HG02759 (cell line): Measurements from ENCODE around the gene MAP1B.

ENCODE experiments used
- ATAC-seq: cut with Tn5 transposase; IDR thresholded peaks from one replicate; pipeline ENCODE4 v1.9.1; 2021; ENCODE audit warnings: mild to moderate bottlenecking, moderate library complexity; ENCODE audit not compliant: unreplicated experiment

Gene MAP1B

DNA sequence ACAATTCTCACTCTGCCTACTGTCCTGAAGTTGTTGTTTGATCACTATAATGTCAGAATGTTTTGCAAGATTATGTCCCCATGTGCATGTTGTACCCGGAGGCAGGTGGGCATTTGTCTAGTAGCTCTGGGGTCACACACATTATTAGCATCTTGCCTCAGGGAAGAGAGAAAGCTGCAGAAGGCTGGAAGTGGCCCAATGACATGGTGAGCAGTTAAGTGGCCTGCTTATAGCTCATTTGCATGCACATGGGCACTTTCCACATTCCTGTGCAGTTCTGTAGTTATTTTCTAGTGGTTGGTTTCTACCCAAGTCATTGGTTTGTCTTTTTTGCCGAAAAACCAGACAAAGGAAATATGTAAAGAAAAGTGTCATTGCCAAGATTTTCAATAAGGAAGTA lies 80.9 kb downstream of the MAP1B start:
- no peak for ATAC-seq

DNA sequence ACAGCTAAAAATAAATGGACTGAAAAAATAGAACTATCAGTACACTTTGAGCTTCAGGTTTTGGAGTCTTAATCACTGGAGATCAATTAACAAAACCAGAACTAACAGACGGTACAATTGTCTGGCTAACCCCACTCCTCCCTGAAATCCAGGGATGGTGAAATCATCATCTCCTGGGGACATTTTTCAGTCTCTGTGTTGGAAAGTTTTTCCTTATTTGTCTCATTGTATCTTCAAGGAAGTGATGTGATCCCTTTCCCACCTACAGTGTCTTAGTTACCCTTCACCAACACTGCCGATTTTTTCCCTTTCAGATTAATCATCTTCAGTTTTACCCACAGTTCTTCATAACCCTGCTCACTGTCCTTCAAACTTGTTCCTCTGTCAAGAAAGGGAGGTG lies 81.9 kb downstream of the MAP1B start:
- no peak for ATAC-seq

DNA sequence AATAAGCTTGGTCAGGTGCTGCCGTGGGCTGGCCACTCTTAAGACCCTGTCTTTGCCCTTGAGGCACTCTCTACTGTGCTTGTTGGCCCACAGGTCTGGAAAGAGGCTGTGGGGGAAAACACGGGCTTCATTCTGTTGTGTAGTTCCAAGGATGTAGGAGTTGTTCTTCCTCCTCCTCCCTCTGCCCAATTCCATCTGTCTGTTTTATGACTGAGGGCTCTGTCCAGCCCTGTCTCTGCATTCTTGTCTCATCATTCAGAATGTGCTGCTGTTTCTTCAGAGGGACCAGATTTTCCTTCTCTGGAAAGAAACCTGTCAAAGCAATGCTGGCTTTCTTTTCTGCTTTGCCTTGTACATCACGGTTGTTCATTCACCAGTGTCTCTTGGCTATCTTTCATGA lies 84.1 kb downstream of the MAP1B start:
- ATAC-seq: no peak

DNA sequence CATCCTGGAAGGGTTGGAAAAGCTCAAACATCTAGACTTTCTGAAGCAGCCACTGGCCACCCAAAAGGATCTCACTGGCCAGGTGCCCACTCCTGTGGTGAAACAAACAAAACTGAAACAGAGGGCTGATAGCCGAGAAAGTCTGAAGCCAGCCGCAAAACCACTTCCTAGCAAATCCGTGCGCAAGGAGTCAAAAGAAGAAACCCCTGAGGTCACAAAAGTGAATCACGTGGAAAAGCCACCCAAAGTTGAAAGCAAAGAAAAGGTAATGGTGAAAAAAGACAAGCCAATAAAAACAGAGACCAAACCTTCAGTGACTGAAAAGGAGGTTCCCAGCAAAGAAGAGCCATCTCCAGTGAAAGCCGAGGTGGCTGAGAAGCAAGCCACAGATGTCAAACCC lies 87.6 kb downstream of the MAP1B start:
- ATAC-seq: peak; percentile 79

DNA sequence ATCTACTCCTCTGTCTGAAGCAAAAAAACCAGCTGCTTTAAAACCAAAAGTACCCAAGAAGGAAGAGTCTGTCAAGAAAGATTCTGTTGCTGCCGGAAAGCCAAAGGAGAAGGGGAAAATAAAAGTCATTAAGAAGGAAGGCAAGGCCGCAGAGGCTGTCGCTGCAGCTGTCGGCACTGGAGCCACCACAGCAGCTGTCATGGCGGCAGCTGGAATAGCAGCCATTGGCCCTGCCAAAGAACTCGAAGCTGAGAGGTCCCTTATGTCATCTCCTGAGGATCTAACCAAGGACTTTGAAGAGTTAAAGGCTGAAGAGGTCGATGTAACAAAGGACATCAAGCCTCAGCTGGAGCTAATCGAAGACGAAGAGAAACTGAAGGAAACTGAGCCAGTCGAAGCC lies 88.3 kb downstream of the MAP1B start:
- no peak for ATAC-seq

DNA sequence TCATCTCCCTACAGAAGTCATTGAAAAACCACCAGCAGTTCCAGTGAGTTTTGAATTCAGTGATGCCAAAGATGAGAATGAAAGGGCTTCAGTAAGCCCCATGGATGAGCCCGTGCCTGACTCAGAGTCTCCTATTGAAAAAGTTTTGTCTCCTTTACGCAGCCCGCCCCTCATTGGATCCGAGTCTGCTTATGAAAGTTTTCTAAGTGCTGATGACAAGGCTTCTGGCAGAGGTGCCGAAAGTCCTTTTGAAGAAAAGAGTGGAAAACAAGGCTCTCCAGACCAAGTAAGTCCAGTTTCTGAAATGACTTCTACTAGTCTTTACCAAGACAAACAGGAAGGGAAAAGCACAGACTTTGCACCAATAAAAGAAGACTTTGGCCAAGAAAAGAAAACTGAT lies 90.1 kb downstream of the MAP1B start:
- no peak for ATAC-seq

DNA sequence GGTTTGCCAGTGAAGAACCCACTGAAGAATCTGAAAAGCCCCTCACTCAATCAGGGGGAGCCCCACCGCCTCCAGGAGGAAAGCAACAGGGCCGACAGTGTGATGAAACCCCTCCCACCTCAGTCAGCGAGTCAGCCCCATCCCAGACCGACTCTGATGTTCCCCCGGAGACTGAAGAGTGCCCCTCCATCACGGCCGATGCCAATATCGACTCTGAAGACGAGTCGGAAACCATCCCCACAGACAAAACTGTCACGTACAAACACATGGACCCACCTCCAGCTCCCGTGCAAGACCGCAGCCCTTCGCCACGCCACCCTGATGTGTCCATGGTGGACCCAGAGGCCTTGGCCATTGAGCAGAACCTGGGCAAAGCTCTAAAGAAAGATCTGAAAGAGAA lies 92.4 kb downstream of the MAP1B start:
- ATAC-seq: no peak

DNA sequence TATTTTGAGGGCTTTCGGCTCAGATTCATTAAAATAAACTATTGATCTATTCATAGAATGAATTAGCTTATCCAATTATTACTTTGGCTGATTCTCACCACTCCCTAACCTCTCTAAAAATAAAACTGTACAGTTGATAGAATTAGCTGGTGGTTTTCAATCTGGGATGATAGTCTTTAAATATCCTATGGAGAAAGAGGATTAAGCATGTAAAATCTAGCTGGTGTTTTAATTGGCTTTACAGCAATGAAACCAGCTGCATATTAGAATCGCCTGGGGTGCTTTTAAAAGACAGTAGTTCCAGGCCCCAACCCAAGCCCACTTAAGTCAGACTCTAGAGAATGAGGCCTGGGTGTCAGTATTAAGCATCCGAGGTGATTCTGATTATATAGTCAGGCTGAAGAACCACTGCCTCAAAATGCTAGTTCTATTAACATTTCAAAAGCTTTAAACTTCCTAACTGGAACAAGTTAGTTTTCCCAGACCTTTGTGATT lies 95.1 kb downstream of the MAP1B start:
- ATAC-seq: no peak

DNA sequence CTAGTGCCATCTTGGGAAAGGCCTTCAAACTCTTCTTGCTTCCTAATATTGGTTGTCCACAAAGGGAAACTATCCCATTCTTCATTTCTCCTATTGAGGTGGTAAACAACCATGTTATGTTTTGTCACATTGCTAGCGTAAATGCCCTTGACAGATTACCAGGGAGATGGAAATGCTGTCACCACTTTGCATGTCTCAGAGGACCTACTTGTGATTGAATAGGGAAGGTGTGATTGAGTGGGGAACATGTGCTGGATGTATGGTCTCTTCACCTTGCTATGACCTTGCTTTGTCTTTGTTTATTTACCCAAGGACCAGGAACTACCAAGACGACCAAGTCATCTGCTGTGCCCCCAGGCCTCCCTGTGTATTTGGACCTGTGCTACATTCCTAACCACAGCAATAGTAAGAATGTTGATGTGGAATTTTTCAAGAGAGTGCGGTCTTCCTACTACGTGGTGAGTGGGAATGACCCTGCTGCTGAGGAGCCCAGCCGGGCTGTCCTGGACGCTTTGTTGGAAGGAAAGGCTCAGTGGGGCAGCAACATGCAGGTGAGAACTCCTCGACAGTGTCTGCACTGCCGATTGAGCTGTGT lies 96.1 kb downstream of the MAP1B start:
- ATAC-seq: no peak

DNA sequence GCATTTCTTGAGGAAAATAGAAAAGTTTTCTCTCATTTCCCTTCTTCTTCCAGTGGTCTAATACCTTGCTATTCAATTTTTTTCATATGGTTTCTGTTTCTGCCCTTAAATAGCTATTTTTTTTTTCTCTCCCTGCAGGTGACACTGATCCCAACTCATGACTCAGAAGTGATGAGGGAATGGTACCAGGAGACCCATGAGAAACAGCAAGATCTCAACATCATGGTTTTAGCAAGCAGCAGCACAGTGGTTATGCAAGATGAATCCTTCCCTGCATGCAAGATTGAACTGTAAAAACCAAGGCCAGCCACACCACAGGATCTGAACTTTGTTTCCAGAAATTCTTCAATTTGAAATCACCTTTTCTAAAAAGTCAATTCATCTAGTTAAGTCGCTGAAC lies 97.7 kb downstream of the MAP1B start:
- no peak for ATAC-seq

DNA sequence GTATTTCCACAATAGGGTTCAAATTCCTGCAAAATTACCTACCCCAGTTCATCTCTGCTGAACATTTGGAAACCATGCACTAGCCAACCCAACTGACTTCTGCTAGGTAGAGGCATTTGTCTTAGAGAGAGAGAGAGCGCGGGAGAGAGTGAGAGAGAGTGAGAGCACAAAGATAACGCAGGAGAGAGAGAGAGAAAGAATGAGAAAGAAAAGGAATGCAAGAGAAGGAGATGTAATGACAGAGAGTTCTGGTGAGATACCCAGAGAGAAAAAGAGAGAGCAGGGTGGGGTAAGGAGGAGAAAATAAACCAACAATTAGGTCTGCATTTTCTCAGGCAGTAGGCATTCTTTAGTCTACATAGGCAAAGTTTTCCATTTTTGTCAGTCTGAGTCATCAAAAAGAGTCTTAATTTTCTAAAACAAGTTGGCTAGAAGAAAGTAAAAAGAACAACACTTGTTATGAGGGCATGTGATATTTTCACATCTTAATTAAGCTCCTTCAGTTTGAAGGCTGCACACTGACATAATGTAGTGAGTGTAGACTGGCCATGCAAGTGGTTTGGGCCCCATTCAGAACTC lies 98.2 kb downstream of the MAP1B start:
- no peak for ATAC-seq

DNA sequence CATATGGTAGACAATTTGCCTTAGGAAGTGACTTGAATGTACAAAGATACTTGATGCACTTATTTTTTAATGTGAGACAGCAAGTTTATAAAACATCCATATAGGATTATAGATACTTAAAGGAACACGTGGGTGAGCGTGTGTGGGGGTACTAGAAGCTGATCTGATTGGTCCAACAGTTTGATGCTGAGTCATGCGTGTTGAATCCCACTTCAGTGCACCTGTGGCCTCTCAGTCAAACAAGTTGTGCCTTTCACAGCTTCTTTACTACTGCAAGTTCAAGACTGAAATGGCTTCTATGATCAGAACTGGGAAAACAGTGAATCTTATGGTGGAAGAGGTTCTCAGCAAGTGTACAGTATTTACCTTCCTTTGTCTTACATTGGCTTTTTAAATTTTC lies 98.9 kb downstream of the MAP1B start:
- ATAC-seq: no peak

DNA sequence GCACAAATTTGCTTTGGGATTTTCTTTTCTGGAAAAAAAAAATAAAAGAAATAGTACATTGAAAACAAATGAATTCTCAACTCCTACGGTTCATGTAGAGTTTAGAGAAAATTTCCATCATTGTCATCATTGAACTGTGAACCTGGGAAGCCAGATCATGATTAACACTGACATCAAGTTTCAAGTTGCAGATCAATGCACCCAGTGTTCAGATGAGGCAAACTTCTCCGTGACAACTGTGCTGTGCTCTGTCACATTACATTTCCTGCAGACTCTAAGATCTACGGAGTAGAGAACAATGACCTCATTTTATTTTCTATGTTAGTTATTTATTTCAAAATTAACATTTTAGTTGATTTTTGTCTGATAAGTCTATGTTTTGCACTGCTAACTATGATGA lies 99.7 kb downstream of the MAP1B start:
- no peak for ATAC-seq

DNA sequence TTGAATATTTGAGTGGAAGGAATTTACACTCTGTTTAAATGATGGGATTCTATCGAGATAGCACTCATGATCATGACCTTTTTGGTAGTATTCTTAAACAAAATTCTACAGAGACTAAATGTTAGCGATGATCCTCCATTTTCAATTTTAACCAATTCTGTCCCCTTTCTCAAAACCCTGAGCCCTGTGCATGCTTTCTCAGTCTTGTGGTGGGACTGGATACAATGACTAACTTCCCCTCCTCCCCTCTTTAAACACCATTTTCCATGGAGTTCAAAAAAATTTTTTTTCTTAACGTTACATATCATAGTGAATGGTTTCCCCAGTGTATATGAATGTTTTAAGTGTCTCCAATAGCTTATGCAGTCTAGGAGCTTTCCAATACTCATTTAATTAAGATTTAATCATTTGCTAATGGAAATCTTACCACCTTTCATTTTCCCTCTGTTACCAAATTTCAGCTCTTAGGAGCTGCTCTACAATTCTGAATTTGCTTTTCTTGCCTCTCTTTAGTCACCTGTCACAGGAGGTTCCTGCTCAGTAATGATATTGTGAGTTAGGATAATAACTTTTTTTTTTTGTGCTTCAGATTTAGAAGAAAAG lies 101.2 kb downstream of the MAP1B start:
- no peak for ATAC-seq

DNA sequence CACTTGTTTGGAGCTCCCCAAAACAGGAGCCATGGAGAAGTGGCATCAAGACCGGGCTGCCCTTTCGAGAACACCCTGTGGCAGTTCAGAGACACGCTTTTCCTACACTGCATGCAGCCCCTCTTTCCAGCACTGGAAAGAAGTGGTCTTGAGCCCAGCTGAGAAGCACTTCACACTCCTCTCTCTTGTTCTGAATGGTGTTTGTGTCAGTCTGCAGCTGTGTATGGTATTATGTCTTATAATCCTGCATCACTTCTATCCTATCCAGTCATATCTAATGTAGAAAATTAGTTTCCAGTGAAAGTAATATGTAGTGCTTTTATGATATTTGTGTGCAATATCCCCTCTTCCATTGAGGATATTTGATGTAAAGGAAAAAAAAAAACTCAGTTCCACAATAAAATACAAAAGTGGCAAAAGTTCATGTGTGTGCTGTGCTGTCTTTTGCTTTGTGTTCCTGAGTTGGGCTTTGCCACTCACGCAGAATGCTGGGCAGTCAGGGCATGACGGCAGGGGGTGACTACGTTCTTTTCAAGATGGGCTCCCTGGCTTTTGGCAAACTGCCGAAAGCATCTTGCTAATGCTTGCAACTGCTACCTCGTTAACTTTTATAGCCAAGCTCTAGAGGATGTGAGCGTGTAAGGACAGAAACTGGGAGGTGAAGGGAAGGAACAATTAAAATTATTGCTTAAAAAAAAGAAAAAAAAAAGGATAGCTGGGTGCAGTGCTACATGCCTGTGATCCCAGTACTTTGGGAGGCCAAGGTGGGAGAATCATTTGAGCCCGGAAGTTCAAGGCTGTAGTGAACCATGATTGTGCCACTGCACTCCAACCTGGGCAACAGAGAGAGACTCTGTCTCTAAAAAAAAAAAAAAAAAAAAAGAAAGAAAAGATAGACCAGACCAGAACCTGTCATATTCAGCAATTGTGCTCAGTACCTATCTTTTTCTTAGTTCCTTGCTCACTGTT lies 102.2 kb downstream of the MAP1B start:
- no peak for ATAC-seq

DNA sequence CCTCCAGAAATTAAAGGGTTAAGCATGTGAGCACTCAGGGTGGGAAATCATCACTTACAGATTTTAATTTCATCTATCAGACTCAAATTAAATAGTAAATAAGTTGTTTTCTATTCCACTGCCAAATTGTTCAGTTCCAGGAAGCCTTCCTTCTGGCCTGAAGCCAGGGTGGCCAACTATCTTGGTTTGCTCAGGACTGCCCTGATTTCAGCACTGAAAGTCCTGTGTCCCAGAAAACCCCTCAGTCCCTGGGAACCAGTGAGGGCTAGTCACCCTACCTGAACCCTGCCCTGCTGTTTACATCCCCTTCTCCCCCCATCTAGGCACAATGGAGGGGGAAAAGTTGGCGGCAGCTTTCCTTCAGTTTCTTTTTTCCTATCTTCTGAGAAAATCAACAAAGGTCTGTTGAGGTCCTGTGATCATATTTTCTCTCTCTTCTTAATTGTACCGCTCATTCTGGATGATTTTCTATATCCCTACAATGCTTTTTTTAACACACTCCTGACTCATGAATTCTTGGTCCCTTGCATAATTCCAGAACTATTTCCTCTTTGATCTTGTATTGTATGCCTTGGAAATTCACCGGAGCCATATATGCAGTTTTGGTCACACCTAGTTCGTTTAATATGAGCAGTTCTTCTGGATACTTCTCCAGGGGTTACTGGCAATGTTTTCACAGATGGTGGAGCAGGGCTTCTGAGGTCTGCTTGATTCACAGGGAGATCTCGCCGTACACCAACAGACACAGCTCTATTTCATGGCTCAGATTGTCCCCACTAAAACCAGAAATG lies 103.8 kb downstream of the MAP1B start:
- ATAC-seq: no peak

DNA sequence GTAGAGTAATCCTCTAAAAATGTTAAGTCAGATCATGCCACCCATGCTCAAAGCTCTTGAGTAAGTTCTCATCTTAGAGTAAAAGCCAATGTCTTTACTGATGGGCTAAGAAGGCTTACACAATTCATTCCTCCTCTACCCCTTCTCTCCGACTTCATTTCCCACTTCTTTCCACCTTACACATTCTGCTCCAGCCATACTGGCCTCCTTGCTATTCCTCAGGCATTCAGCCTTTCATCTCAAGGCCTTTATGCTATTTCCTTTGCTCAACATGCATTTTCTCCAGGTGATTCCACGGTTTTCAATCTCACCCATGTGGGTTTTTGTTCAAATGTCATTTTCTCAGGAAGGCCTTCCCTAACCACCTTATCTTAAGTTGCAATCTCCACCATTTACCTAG lies 104.9 kb downstream of the MAP1B start:
- no peak for ATAC-seq

DNA sequence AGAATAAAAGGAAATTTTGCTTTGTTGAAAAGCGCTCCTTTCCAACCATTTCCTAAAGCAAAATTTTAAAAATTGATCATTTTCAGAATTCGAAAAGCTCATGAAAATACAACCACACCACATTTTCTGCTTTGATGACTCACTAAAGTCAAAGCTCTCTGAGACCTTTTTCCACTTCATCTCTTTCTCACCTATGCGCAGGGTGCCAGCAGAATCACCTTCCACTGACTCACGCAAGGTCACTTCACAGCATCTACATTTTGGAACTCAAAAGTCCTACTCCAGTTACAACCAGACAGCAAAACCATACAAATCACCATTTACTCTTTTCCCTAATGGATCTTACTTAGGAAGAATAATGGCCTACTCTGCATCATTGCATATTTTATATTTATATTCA lies 106.2 kb downstream of the MAP1B start:
- ATAC-seq: no peak

DNA sequence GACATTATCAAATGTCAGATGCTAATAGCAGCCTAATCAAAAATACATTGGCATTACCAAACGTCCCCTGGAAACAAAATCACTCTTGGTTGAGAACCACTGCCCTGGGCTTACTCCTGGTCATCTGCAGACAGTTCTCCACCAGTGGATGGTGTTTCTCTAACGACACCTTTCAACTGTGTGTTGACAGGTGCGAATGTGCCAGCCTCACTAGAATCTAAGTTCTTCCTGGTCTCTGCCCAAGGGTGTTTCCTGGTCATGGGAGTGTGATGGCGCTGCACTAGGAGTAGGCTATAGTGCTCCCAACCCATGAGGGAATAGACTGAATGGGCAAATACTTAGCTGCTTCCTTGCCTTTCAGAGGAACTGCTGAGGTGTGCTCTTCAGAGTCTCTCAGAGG lies 106.9 kb downstream of the MAP1B start:
- no peak for ATAC-seq

DNA sequence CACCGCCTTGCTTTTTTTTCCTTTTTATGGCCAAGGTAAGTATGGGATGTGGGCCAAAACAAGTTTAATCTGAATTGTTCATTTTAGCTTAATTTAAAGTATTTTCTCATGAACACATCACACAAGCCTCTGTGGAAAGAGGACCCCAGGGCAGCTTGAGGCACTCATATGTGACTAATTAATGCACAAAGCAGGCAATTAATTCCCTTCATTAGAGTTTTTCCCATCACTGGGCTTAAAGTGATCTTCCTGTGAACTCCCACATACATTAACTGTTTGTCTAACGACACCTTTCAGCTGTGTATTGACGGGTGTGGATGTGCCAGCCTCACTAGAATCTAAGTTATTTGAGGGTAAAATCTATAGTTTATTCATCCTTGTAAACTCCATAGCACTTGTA lies 109.5 kb downstream of the MAP1B start:
- no peak for ATAC-seq

DNA sequence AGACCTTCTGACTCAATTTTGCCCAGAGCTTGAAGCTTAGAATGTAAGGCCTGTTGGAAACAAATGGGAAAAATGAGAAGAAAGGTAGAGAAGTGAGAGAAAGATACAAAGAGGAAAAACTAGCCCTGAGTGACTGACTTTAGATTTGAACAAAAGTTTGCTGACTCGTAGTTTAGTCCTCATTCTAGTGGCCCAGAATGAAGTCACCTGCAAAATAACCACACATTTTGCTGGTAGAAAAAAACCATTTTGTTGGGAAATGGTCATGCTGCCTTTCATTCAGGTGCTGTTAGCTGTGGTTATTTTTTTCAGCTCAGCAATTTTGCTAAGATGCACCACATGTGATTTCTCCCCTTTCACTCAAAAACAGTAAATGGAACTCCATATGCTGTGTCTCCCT lies 113.8 kb downstream of the MAP1B start:
- ATAC-seq: no peak
